CD4-positive, CD25-positive, alpha-beta regulatory T cell (primary cell): Measurements from ENCODE around the gene INPP5K. TPM values are rescaled to one million over a fixed set of nuclear protein-coding genes. Genes with fewer than 3 reads are reported as not detected.
A peak's percentile ranks its signal among the peaks of the same experiment; 100 is the strongest.

Experiments
- ATAC-seq, 2 donors: fragments of 150-1000 bp; cut with Tn5 transposase; one replicate each; pipeline ENCODE4 v1.10.0; 2021; ENCODE audit warnings: low read depth in 2 of 2, moderate number of reproducible peaks in 2 of 2, moderate library complexity in 1 of 2
- DNase-seq, 3 donors: peaks; one replicate each; pipeline versions ENCODE4 v3.0.0 to v3.0.0-alpha.2; 2012 to 2022; ENCODE audit warnings: mixed read lengths in 1 of 3
- H3K27ac ChIP-seq: one replicate; pipeline ENCODE4 v1.7.0; 2013; ENCODE audit warnings: mild to moderate bottlenecking, low read length; ENCODE audit not compliant: insufficient read depth, poor library complexity, severe bottlenecking
- H3K27me3 ChIP-seq: one replicate; pipeline ENCODE4 v1.7.0; 2013; ENCODE audit warnings: low read length; ENCODE audit not compliant: control insufficient read depth, insufficient read depth
- H3K36me3 ChIP-seq: one replicate; pipeline ENCODE4 v1.7.0; 2013; ENCODE audit warnings: mild to moderate bottlenecking, low read length, moderate library complexity; ENCODE audit not compliant: control insufficient read depth, insufficient read depth
- H3K4me1 ChIP-seq: 2 replicates; pipeline ENCODE4 v1.7.0; 2013; ENCODE audit warnings: mild to moderate bottlenecking, low read length; ENCODE audit not compliant: insufficient read depth, control insufficient read depth, poor library complexity, severe bottlenecking
- H3K4me3 ChIP-seq: one replicate; pipeline ENCODE4 v1.7.0; 2013; ENCODE audit warnings: low read depth, mild to moderate bottlenecking, low read length, moderate library complexity
- H3K9me3 ChIP-seq, 2 experiments: 1 replicate in 1 of 2; 2 replicates in 1 of 2; pipeline ENCODE4 v1.7.0; 2013; ENCODE audit warnings: low read length in 2 of 2, mild to moderate bottlenecking in 1 of 2, moderate library complexity in 1 of 2; ENCODE audit not compliant: control insufficient read depth in 2 of 2
- H3K27ac Mint-ChIP-seq, 3 donors: one replicate each; pipeline ENCODE4 v1.8.0; 2020 to 2022; ENCODE audit warnings: mild to moderate bottlenecking in 3 of 3, mixed read lengths in 3 of 3, moderate library complexity in 2 of 3
- H3K27me3 Mint-ChIP-seq: one replicate; pipeline ENCODE4 v1.8.0; 2022; ENCODE audit warnings: mild to moderate bottlenecking, mixed read lengths
- H3K36me3 Mint-ChIP-seq: one replicate; pipeline ENCODE4 v1.8.0; 2020; ENCODE audit warnings: mixed read lengths
- H3K4me1 Mint-ChIP-seq, 4 donors: one replicate each; pipeline ENCODE4 v1.8.0; 2020 to 2022; ENCODE audit warnings: mixed read lengths in 4 of 4, mild to moderate bottlenecking in 1 of 4
- H3K4me3 Mint-ChIP-seq, 4 donors: one replicate each; pipeline ENCODE4 v1.8.0; 2020 to 2022; ENCODE audit warnings: mild to moderate bottlenecking in 4 of 4, mixed read lengths in 4 of 4, moderate library complexity in 3 of 4
- H3K9me3 Mint-ChIP-seq, 7 donors: one replicate each; pipeline ENCODE4 v1.8.0; 2020 to 2022; ENCODE audit warnings: mixed read lengths in 7 of 7, mild to moderate bottlenecking in 3 of 7, moderate library complexity in 2 of 7
- polyA plus RNA-seq, 4 donors: library from polyadenylated mRNA; unstranded; fragments of 300-500 nt; fragmentation: Illumina TruSeq; gene quantifications; one replicate each; pipeline ENCODE4 v1.2.3, GENCODE V29; 2021
- total RNA-seq: library from RNA; stranded (reverse); gene quantifications from one replicate; pipeline ENCODE4 v1.2.3, GENCODE V29; 2022

INPP5K gene
- total and polyA plus RNA-seq, 5 donors from 2014 or later, result 115 to 193 (median 126) TPM

- Mint-ChIP-seq H3K27me3 (no peaks in the 10 kb centered on the region), H3K4me3 (peak overlapping the region in 3 of 4 donors; percentile 85 to 90 (median 90)), H3K27ac (peak overlapping the region in 1 of 3 donors; percentile 82), H3K9me3 (no peaks in the 10 kb centered on the region), H3K4me1 (peaks cover 4 to 50% (median 21%) of the 10 kb centered on the region in 4 donors), H3K36me3 (peaks cover 15% of the 10 kb centered on the region)
- no peak for DNase-seq
- H3K36me3 ChIP-seq, result peaks cover 5% of the 10 kb centered on the region
- H3K27me3 ChIP-seq, result no peaks in the 10 kb centered on the region
- no peak overlapping the region for H3K27ac ChIP-seq
- no peak overlapping the region for H3K4me3 ChIP-seq
- ATAC-seq, result no peak
- no peaks in the 10 kb centered on the region for H3K9me3 ChIP-seq
- peaks cover 11% of the 10 kb centered on the region for H3K4me1 ChIP-seq
These were observed 43.9 kb upstream of the INPP5K start for GRCh38 chr17:1560101-1560857.

- H3K4me1 Mint-ChIP-seq, result peaks cover 4 to 50% (median 22%) of the 10 kb centered on the region in 4 donors
- peaks cover 15% of the 10 kb centered on the region for H3K36me3 Mint-ChIP-seq
- Histone ChIP-seq H3K9me3 (no peaks in the 10 kb centered on the region), H3K4me3 (no peak overlapping the region), H3K4me1 (peaks cover 11% of the 10 kb centered on the region), H3K27me3 (no peaks in the 10 kb centered on the region), H3K27ac (no peak overlapping the region), H3K36me3 (peaks cover 5% of the 10 kb centered on the region)
- H3K9me3 Mint-ChIP-seq, result no peaks in the 10 kb centered on the region
- H3K27me3 Mint-ChIP-seq, result no peaks in the 10 kb centered on the region
- no peak overlapping the region for H3K27ac Mint-ChIP-seq
- peak overlapping the region; percentile 33 to 75 (median 62) for H3K4me3 Mint-ChIP-seq
- ATAC-seq (no peak), DNase-seq (no peak)
These were observed 42.9 kb upstream of the INPP5K start for GRCh38 chr17:1559047-1560043.

DNA sequence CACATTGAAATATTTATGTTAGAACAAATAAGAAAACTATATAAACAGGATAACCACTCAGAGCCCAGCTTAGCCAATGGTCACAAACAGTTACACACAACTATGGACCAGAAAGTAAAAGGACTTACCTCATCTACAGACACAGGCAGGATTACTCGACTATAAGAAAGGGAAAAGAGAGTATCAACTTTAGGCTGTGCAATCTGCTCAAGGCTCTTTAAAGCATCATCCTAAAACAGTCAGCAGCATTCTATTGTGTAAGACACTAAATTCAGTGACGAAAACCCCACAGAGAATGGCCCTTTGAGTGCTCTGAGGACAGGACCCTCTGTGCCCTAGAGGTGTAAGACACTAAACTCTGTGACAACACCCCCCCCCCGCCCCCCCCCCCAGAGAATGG lies 42.0 kb upstream of the INPP5K start:
- H3K4me1 Mint-ChIP-seq, result peaks cover 0 to 46% (median 18%) of the 10 kb centered on the region in 4 donors
- H3K27me3 Mint-ChIP-seq, result no peaks in the 10 kb centered on the region
- no peaks in the 10 kb centered on the region for H3K9me3 Mint-ChIP-seq
- ATAC-seq, result no peak
- Histone ChIP-seq H3K36me3 (peaks cover 9% of the 10 kb centered on the region), H3K4me3 (no peak overlapping the region), H3K27ac (no peak overlapping the region), H3K27me3 (no peaks in the 10 kb centered on the region), H3K9me3 (no peaks in the 10 kb centered on the region), H3K4me1 (peaks cover 11% of the 10 kb centered on the region)
- peaks cover 19% of the 10 kb centered on the region for H3K36me3 Mint-ChIP-seq
- no peak overlapping the region for H3K27ac Mint-ChIP-seq
- no peak for DNase-seq
- peak overlapping the region in 1 of 4 donors; percentile 57 for H3K4me3 Mint-ChIP-seq

DNA sequence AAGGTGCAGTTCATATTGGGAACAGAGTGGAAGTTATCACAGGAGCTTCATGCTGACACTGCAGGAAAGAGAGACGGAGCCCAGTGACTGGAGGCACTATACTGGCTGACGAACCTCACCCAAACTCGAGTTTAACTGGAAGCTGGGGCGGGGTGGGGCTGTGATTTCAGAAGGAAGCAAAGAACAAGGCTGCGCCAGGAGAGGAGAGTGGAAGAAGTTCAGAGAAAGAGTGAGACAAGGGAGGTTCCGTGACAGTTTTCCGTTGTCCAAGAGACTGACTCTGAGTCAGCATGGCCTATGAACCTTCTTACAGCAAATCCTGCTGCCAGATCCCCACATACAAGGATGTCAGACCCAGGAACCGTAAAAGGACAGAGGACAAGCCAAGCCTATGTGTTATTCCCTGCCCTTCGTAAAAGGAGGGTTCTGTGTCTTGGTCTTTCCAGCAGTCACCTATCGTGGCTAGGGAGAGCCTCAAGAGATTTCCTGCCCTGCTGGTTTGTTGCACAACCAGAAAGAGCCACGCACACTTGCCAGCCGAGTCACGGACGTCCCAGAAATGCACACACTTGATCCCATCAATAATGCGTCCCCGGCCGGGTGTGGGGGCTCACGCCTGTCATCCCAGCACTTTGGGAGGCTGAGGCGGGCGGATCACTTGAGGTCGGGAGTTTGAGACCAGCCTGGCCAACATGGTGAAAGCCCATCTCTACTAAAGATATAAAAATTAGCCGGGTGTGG lies 41.1 kb upstream of the INPP5K start:
- DNase-seq, result no peak
- H3K9me3 ChIP-seq, result no peaks in the 10 kb centered on the region
- H3K36me3 Mint-ChIP-seq, result peaks cover 19% of the 10 kb centered on the region
- ATAC-seq, result no peak
- peaks cover 17% of the 10 kb centered on the region for H3K36me3 ChIP-seq
- H3K4me1 ChIP-seq, result peaks cover 11% of the 10 kb centered on the region
- H3K27ac Mint-ChIP-seq, result no peak overlapping the region
- H3K4me3 Mint-ChIP-seq, result peak overlapping the region in 1 of 4 donors; percentile 18
- H3K27ac ChIP-seq, result no peak overlapping the region
- no peaks in the 10 kb centered on the region for H3K9me3 Mint-ChIP-seq
- H3K4me3 ChIP-seq, result no peak overlapping the region
- H3K4me1 Mint-ChIP-seq, result peaks cover 0 to 44% (median 19%) of the 10 kb centered on the region in 4 donors
- H3K27me3 Mint-ChIP-seq, result no peaks in the 10 kb centered on the region
- no peaks in the 10 kb centered on the region for H3K27me3 ChIP-seq

DNA sequence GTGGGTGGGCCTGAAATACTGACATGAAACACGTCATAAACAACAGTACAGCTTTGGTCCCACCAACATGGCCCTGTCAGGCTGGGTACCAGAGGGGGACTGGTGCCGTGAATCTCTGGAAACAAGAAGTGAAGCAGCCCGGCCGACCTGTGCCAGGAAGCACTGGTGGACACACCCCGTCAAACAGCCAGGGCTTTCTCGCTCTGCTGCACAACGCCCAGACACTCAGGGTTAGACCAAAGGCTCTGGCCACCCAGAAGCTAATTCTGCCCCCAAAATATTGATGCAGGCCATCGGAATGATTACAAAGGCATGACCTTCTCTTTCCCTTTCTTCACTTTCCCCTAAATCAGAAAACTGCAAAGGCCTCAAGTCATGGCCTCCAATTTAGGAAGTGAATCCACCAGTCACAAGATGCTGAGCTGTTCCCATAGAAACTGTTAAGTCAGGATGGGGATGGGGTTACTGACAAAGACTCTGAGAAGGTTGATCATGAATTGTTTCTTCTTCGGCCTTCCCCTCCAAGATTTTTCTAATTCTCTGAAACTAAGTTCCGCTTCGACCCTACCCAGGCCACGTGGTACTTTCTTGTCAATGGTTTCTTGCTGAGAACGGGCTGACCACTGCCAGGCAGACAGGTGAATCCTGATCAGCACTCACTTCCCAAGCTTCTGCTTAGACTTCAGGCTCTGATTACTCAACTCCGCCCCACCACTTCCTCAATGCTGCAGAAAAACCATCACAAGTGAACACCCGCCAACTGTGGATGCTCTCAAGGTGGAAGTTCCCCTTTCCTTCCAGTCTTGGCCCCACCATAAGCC lies 39.4 kb upstream of the INPP5K start:
- no peaks in the 10 kb centered on the region for H3K27me3 ChIP-seq
- H3K4me3 ChIP-seq, result no peak overlapping the region
- Mint-ChIP-seq H3K27ac (peak overlapping the region in 1 of 3 donors; percentile 64), H3K4me3 (no peak overlapping the region), H3K9me3 (no peaks in the 10 kb centered on the region), H3K4me1 (peaks cover 0 to 35% (median 12%) of the 10 kb centered on the region in 4 donors), H3K36me3 (peaks cover 21% of the 10 kb centered on the region), H3K27me3 (no peaks in the 10 kb centered on the region)
- H3K27ac ChIP-seq, result no peak overlapping the region
- peak in 1 of 2 donors; percentile 39 for ATAC-seq
- peaks cover 33% of the 10 kb centered on the region for H3K36me3 ChIP-seq
- H3K4me1 ChIP-seq, result peaks cover 3% of the 10 kb centered on the region
- H3K9me3 ChIP-seq, result no peaks in the 10 kb centered on the region
- no peak for DNase-seq

- no peak overlapping the region for H3K4me3 Mint-ChIP-seq
- Histone ChIP-seq H3K4me3 (no peak overlapping the region), H3K27me3 (no peaks in the 10 kb centered on the region), H3K36me3 (peaks cover 42% of the 10 kb centered on the region), H3K4me1 (no peaks in the 10 kb centered on the region), H3K9me3 (no peaks in the 10 kb centered on the region), H3K27ac (no peak overlapping the region)
- H3K27me3 Mint-ChIP-seq, result no peaks in the 10 kb centered on the region
- no peaks in the 10 kb centered on the region for H3K9me3 Mint-ChIP-seq
- ATAC-seq (no peak), DNase-seq (no peak)
- peaks cover 0 to 30% (median 13%) of the 10 kb centered on the region in 4 donors for H3K4me1 Mint-ChIP-seq
- H3K36me3 Mint-ChIP-seq, result peaks cover 29% of the 10 kb centered on the region
- no peak overlapping the region for H3K27ac Mint-ChIP-seq
These were observed 38.5 kb upstream of the INPP5K start for GRCh38 chr17:1554751-1555540.
